Mucosa of descending colon (tissue), 3 donors: Measurements from ENCODE around the gene ERMP1. TPM values are rescaled to one million over a fixed set of nuclear protein-coding genes. Genes with fewer than 3 reads are reported as not detected.

Experiments used
- ATAC-seq: fragments of 200-7000 bp; cut with Tn5 transposase; one replicate; pipeline ENCODE4 v1.9.1; 2020; ENCODE audit warnings: mild to moderate bottlenecking, moderate library complexity
- DNase-seq, 3 donors: peaks; one replicate each; pipeline ENCODE4 v3.0.0-alpha.2; 2020
- H3K36me3 ChIP-seq: fragments of 200-600 bp; one replicate; pipeline ENCODE4 v1.8.0; 2021; ENCODE audit warnings: low read depth, mild to moderate bottlenecking
- H3K4me1 ChIP-seq: fragments of 200-600 bp; one replicate; pipeline ENCODE4 v1.8.0; 2021; ENCODE audit warnings: low read depth, mild to moderate bottlenecking
- H3K4me3 ChIP-seq: fragments of 200-600 bp; one replicate; pipeline ENCODE4 v1.8.0; 2021; ENCODE audit warnings: mild to moderate bottlenecking
- H3K9me3 ChIP-seq: fragments of 200-600 bp; one replicate; pipeline ENCODE4 v1.8.0; 2021; ENCODE audit warnings: mild to moderate bottlenecking
- CTCF ChIP-seq: fragments of 200-600 bp; IDR thresholded peaks from one replicate; pipeline ENCODE4 v1.8.0; 2022; ENCODE audit warnings: antibody characterized with exemption, mild to moderate bottlenecking
- intact Hi-C, 2 donors: fragments of 100-400 bp; cut with DNase I in 1 of 2; cut with micrococcal nuclease in 1 of 2; formaldehyde crosslinking; loops; one replicate each; pipeline versions ENCODE4 v1.11.0 to v1.11.1; 2022; cut with DNase I, micrococcal nuclease
- total RNA-seq, 3 donors: library from RNA; stranded (reverse); fragmentation: NEBNext Ultra II Directional in 2 of 3; extraction: Animal tissue kit (Norgen Biotek cat#: 25700) in 2 of 3; gene quantifications; one replicate each; pipeline versions ENCODE4 v1.2.1 to v1.2.4, GENCODE V29; 2021 to 2023
- donor health status: DM: no; HTN: no; CAD: no; lungs with moderate emphysema.
- donor health status: DM: no; HTN: no; CAD: no.
- donor health status: DM: no; HTN: yes; CAD: no.

Gene ERMP1
- total RNA-seq, 3 donors from 2014 or later, result 29.5 to 60.6 (median 34.1) TPM

GRCh38 chr9:5773324-5773999 lies 59.5 kb downstream of the ERMP1 start:
- H3K4me3 ChIP-seq, result no peak overlapping the region
- intact Hi-C loops, result no loop called here
- TF ChIP-seq CTCF, result no peak
- H3K36me3 ChIP-seq, result peaks cover 3% of the 10 kb centered on the region
- no peaks in the 10 kb centered on the region for H3K4me1 ChIP-seq
- H3K9me3 ChIP-seq, result peaks cover under 1% of the 10 kb centered on the region
- DNase-seq, result no peak
- ATAC-seq, result no peak

GRCh38 chr9:5767968-5768932 lies 64.7 kb downstream of the ERMP1 start:
- DNase-seq, result no peak
- Histone ChIP-seq H3K4me3 (no peak overlapping the region), H3K9me3 (no peaks in the 10 kb centered on the region), H3K36me3 (no peaks in the 10 kb centered on the region), H3K4me1 (no peaks in the 10 kb centered on the region)
- TF ChIP-seq CTCF, result no peak
- intact Hi-C loops, result no loop called here
- ATAC-seq, result no peak

GRCh38 chr9:5764130-5764868 lies 68.6 kb downstream of the ERMP1 start:
- no peak for TF ChIP-seq CTCF
- Histone ChIP-seq H3K4me1 (no peaks in the 10 kb centered on the region), H3K4me3 (no peak overlapping the region), H3K9me3 (no peaks in the 10 kb centered on the region), H3K36me3 (no peaks in the 10 kb centered on the region)
- no peak for DNase-seq
- ATAC-seq, result no peak
- intact Hi-C loops, result no loop called here

- intact Hi-C loops, result no loop called here
- Histone ChIP-seq H3K4me3 (no peak overlapping the region), H3K9me3 (no peaks in the 10 kb centered on the region), H3K36me3 (no peaks in the 10 kb centered on the region), H3K4me1 (no peaks in the 10 kb centered on the region)
- no peak for ATAC-seq
- no peak for DNase-seq
- no peak for TF ChIP-seq CTCF
Observed at GRCh38 chr9:5762421-5762820, 70.5 kb downstream of the ERMP1 start.

GRCh38 chr9:5760338-5760737 lies 72.6 kb downstream of the ERMP1 start:
- no peak for DNase-seq
- Histone ChIP-seq H3K4me3 (no peak overlapping the region), H3K36me3 (no peaks in the 10 kb centered on the region), H3K4me1 (no peaks in the 10 kb centered on the region), H3K9me3 (no peaks in the 10 kb centered on the region)
- intact Hi-C loops, result no loop called here
- TF ChIP-seq CTCF, result no peak
- ATAC-seq, result no peak
